NCI-H82 treated with DMSO at 0.1 percent for 48 hours (cell line): ENCODE measurements around the gene CGREF1.
A peak's percentile ranks its signal among the peaks of the same experiment; 100 is the strongest.

Experiments
- DNase-seq: peaks from one replicate; lab custom pipeline; 2025; ENCODE audit not compliant: unreplicated experiment; lab: John Stamatoyannopoulos, UW

The CGREF1 gene

DNA sequence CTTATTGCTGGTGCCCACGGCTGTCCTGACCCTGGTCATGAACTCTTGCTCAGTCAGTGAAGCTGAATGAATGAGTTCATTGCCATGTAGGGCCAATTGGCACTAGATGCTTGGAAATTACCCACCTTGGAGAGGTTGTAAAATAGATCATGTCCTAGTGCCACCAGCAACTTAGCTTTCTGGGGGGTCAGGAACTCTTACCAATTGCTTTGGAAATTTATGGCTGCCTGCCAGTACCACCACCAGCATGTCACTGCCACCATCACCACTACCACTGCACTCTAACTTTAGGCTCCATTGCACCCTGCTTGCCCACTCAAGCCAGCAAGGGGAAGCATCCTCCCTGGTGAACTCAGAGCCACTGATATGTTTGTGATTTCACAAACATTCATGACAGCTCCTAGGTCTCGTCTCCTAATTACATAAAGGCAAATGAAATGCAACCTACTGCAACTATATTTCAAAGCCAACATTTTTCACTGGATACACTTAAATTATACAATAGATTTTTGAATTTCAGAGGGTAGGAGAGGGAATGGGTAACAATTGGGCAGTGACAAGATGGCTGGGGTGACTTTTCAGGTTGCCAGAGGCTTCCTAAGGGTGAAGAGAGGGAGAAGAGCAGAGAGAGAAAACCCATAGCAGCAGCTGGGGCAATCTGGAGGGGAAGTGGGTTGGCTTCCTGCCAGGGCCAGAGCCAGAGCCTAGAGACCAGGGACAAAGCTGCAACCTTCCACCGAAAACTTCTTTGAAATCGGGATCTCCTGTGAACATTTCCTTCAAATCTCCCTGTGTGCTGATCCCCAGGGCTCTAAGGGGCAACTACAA lies 44.0 kb downstream of the CGREF1 start:
- peak; percentile 18 for DNase-seq

GRCh38 chr2:27073782-27074181 lies 45.1 kb downstream of the CGREF1 start:
- no peak for DNase-seq

DNA sequence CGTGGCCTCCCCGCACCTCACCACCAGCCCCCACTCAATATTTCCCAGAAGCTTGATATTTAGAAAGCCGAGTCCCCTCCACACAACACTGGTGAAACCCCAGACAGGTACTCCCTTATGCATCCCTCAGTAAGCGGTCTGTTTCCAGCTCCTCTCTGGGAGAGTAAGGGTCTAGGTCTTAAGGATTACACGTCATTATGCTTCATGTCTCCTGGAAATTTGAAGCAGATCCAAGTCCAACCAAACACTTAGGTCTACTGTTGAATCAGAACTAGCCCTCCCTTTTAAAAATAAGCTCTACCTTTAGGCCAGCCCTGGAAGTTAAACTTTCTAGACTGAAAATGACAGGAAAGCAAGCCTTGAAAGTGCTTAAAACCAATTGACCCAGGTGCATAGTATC lies 46.0 kb downstream of the CGREF1 start:
- no peak for DNase-seq

GRCh38 chr2:27071990-27072830 lies 46.7 kb downstream of the CGREF1 start:
- no peak for DNase-seq

- peak; percentile 38 for DNase-seq
Measured at GRCh38 chr2:27071277-27071989, 47.5 kb downstream of the CGREF1 start, which contains the start of gene OST4. TSS of gene OST4 (minus strand) at chr2:27071654.

- DNase-seq = no peak
Measured at GRCh38 chr2:27070653-27071276, 48.2 kb downstream of the CGREF1 start.

- DNase-seq = no peak
Measured at GRCh38 chr2:27069961-27070618, 48.8 kb downstream of the CGREF1 start.

- no peak for DNase-seq
Measured at GRCh38 chr2:27069436-27069835, 49.5 kb downstream of the CGREF1 start.

DNA sequence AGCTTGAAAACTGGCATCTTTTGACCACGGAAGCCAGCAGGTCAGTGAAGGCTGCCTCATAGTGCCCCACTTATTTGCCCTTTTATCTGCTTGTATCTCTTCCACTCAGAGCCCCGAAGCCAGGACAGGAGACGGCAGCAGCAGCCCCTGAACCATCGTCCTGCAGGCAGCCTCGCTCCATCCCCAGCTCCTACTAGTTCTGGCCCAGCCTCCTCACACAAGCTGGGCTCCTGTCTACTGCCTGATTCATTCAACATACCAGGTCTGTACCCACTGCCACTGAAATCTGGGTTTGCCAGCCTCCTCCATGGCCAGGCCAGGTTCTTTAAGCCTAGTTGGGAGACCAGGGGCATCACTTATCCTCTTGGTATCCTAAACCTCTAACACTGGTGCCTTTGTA lies 51.5 kb downstream of the CGREF1 start:
- DNase-seq = no peak

GRCh38 chr2:27065128-27065527 lies 53.8 kb downstream of the CGREF1 start:
- DNase-seq = no peak

DNA sequence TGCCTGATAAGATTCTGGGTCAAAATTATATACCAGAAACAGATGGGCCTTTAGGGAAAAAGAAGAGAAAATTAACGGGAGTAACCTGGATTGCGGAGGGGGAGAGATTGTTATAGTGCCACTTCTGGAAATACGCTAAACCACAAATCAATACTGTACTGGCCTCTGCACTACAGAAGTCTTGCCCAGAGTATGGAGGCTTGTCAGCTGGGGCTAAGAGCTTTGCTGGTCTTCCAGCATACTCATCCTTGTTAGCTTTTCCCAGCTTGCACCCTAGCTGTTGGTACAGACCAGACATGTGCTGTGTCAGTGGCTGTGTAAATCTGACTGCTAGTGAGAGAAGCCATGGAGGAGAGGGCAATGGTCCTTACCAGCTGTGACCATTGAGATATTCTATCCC lies 58.6 kb downstream of the CGREF1 start:
- DNase-seq = no peak

DNA sequence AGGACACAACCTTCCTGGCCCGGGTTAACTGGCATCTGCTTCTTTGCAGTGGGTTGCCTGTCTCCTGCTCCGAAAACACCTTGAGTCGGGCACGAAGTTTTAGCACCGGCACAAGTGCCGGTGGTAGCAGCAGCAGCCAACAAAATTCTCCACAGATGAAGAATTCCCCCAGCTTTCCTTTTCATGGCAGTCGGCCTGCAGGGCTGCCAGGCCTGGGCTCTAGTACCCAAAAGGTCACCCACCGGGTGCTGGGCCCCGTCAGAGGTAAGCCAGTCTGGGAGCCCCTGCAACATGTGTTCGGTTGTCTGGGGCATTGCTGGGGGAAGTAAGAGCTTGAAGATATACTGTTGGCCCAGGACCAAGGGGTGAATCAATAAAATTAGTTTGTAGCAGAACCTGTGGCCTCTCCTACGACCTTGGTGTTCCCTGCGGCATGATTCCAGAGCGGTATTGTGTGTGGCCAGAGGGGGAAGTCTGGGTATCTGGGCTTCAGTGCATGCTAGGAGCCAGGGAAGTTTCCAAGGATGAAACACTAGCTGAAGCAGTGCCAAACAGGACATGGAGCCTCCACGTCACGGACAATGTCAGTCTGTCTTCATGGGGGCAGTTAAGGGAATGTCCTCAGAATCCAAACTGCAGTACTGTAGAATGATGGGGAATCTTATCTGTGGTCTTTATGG lies 59.6 kb downstream of the CGREF1 start:
- no peak for DNase-seq

GRCh38 chr2:27058210-27058609 lies 60.7 kb downstream of the CGREF1 start:
- no peak for DNase-seq

DNA sequence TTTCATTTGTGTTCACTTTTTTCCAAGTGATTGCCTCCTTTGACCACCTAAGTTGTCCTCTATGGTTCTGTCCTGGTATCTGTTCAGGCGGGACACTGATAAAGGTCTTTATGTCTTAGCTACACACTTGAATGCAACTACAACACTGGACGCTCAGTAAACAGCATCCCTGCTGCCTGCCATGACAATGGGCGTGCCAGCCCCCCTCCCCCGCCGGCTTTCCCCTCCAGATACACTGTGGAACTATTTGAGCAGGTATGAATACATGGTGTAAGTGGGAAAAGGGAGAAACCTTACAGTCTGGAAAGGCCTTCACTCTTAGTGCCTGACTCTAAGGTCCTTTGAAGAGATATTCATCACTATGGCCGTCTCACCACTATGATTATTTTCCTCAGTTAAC lies 61.7 kb downstream of the CGREF1 start:
- DNase-seq = no peak

- DNase-seq = no peak
Measured at GRCh38 chr2:27054721-27055120, 64.2 kb downstream of the CGREF1 start.

GRCh38 chr2:27053776-27054175 lies 65.2 kb downstream of the CGREF1 start:
- no peak for DNase-seq

- DNase-seq = no peak
Measured at GRCh38 chr2:27053321-27053720, 65.6 kb downstream of the CGREF1 start.

DNA sequence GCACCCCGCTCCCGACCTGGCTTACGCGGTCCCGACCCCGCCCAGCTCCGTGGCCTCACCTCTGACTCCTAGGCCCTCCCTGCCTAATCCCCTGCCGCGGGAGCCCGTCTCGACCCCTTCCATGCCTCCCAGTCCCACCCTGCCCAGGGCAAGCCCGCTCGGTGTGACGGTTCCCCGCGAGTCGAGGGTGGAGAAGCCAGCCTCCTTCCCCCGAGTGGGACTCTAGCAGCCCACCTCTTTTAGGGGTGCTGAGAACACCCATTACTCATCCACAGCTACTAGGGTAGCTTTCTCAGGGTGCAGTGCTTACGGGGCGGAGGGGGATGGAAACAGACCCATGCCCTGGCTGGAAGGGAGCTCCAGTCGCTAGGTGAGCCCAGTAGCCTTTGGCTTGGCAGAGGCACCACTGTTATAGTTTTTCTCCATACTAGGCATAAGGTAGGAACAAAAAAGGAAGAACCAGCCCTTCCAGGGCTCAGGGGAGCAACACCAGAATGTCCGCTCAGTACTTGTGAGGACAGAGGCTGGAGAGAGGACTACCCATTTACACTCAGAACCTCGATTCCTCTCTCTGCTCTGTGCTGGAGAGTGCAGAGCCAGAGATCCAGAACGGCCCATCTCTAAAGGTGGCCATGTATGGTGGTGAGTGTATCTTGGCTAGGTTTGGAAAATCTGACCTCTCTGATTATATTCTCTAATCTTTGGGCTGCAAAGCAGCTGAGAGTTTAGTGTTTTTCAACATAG lies 66.9 kb downstream of the CGREF1 start:
- DNase-seq = no peak
